A673 (cell line): ENCODE results near the gene OLFM1. TPM values are rescaled to one million over a fixed set of nuclear protein-coding genes. Genes with fewer than 3 reads are reported as not detected.
"Not testable (repeated sequence)": the region's sequence is repeated elsewhere in the genome, so short reads cannot be mapped to it uniquely, and the experiment has no call there.

ENCODE experiments used
- BruUV-seq: library from RNA; stranded (reverse); fragments of 400-500 nt; replicated peaks from 2 replicates; lab custom pipeline; 2021; lab: Mats Ljungman, UMichigan
- CTCF ChIA-PET: fragments of 300-600 bp; sonication (Branson Sonifier 250); formaldehyde crosslinking; loops from one replicate; lab custom pipeline; 2022; ENCODE audit warnings: antibody characterized with exemption; lab: Charles Lee
- POLR2A ChIA-PET: fragments of 300-600 bp; sonication (Branson Sonifier 250); formaldehyde crosslinking; loops from one replicate; lab custom pipeline; 2022; ENCODE audit warnings: antibody characterized with exemption; ENCODE audit not compliant: low non-redundant PET; lab: Charles Lee
- DNase-seq: peaks from one replicate; pipeline ENCODE4 v3.0.0-alpha.2; 2015; ENCODE audit warnings: low spot score
- H3K27ac ChIP-seq: fragments of 200-600 bp; sonication (generic); 2 replicates; pipeline ENCODE4 v1.5.1; 2016; ENCODE audit warnings: mixed run types, low read depth, mild to moderate bottlenecking, mixed read lengths, antibody characterized with exemption, low read length; ENCODE audit not compliant: poor library complexity, severe bottlenecking
- H3K27me3 ChIP-seq: fragments of 200-600 bp; sonication (generic); replicated peaks from 2 replicates; pipeline ENCODE4 v1.6.1; 2017; ENCODE audit warnings: mixed run types, low read depth, mild to moderate bottlenecking, mixed read lengths, antibody characterized with exemption, low read length; ENCODE audit not compliant: insufficient read depth, poor library complexity
- H3K36me3 ChIP-seq: fragments of 200-600 bp; sonication (generic); 2 replicates; pipeline ENCODE4 v1.6.1; 2016; ENCODE audit warnings: mixed run types, mild to moderate bottlenecking, mixed read lengths, antibody characterized with exemption, low read length; ENCODE audit not compliant: insufficient read depth, poor library complexity, severe bottlenecking
- H3K4me1 ChIP-seq: fragments of 200-600 bp; sonication (generic); 2 replicates; pipeline ENCODE4 v1.6.1; 2017; ENCODE audit warnings: mixed run types, mild to moderate bottlenecking, mixed read lengths, antibody characterized with exemption, low read length; ENCODE audit not compliant: insufficient read depth, poor library complexity, severe bottlenecking
- H3K4me3 ChIP-seq: fragments of 200-600 bp; sonication (generic); 2 replicates; pipeline ENCODE4 v1.5.1; 2016; ENCODE audit warnings: low read depth, mixed run types, mild to moderate bottlenecking, mixed read lengths, low read length; ENCODE audit not compliant: poor library complexity, severe bottlenecking
- H3K9me3 ChIP-seq: fragments of 200-600 bp; sonication (generic); 2 replicates; pipeline ENCODE4 v1.6.1; 2016; ENCODE audit warnings: mixed run types, low read depth, mild to moderate bottlenecking, mixed read lengths, antibody characterized with exemption, low read length; ENCODE audit not compliant: poor library complexity, severe bottlenecking
- CTCF ChIP-seq: fragments of 300-800, 200-600 bp; sonication (generic); conservative IDR thresholded peaks from 2 replicates; pipeline ENCODE4 v1.5.1; 2017; ENCODE audit warnings: low read depth, mild to moderate bottlenecking, antibody characterized with exemption, low read length, moderate library complexity, mixed read lengths
- EZH2 ChIP-seq: fragments of 200-600 bp; sonication (generic); IDR thresholded peaks from 2 replicates; pipeline ENCODE4 v1.6.1; 2017; ENCODE audit warnings: borderline replicate concordance, low read depth, mild to moderate bottlenecking, mixed read lengths, antibody characterized with exemption, low read length; ENCODE audit not compliant: poor library complexity, severe bottlenecking
- intact Hi-C: fragments of 100-400 bp; cut with micrococcal nuclease; formaldehyde crosslinking; loops from one replicate; pipeline ENCODE4 v1.10.0; 2022; ENCODE audit not compliant: unreplicated experiment
- total RNA-seq: library from RNA; stranded (reverse); gene quantifications from 2 replicates; pipeline ENCODE4 v1.2.3, GENCODE V29; 2021

OLFM1 gene
- total RNA-seq, 1 experiment from 2014 or later = 308 TPM

- Histone ChIP-seq H3K4me1 (peaks cover 46% of the 10 kb centered on the region), H3K36me3 (peaks cover 11% of the 10 kb centered on the region), H3K9me3 (no peaks in the 10 kb centered on the region), H3K4me3 (no peak overlapping the region), H3K27ac (peak overlapping the region; percentile 94), H3K27me3 (no peaks in the 10 kb centered on the region)
- peak; percentile 63 for DNase-seq
- BruUV-seq = no TSS peak
- ChIA-PET CTCF (no interaction called here), POLR2A (no interaction called here)
- no peak for TF ChIP-seq CTCF
- no peak for TF ChIP-seq EZH2
- intact Hi-C loops = loop anchor here (5.0 kb wide), 1 partner anchor 71 kb away; the partner anchor contains the start of gene OLFM1
Observed at GRCh38 chr9:135158564-135158937, 71.1 kb downstream of the OLFM1 start.

DNA sequence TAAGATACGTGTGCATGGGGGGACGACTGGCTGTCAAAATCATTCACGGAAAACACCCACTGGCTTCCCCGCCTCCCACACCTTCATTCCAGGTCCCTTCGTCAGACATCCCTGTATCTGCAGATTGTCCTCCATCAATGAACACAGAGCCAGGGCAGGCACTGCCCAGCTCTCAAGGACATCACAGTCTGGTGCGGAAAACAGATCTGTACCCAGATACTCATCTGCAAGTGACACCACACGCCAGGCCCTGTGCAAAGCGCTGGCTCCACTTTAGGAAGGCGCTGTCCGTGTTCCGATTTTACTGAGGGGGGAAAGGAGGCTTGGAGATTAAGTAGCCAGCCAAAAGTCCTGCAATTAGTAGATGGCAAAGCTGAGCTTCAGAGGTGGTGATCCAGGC, 72.3 kb downstream of the OLFM1 start:
- BruUV-seq = no TSS peak
- POLR2A ChIA-PET = no interaction called here
- no peaks in the 10 kb centered on the region for H3K27me3 ChIP-seq
- peaks cover under 1% of the 10 kb centered on the region for H3K36me3 ChIP-seq
- no peaks in the 10 kb centered on the region for H3K9me3 ChIP-seq
- intact Hi-C loops = loop anchor here (5.0 kb wide), 1 partner anchor 72 kb away; the partner anchor contains the start of gene OLFM1
- peaks cover 44% of the 10 kb centered on the region for H3K4me1 ChIP-seq
- CTCF ChIA-PET = no interaction called here
- TF ChIP-seq CTCF (no peak), EZH2 (no peak)
- no peak overlapping the region for H3K4me3 ChIP-seq
- DNase-seq = no peak
- peak overlapping the region; percentile 94 for H3K27ac ChIP-seq

DNA sequence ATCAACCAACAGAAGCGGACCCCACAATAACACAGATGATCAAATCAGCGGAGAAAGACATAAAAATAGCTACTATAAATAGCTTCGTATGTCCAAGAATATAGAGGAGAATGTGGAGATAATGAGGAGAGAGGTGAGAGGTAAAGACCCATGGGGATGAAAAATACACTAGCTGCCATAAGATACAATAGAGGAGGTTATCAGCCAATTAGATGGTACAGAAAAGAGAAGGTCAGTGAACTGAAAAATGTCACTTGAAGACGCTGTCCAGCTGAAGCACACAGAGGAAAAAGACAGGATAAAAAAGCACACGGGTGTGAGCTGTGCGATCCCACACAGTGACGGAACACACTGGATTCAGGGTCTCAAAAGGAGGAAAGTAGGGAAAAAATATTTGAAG, 73.4 kb downstream of the OLFM1 start:
- POLR2A ChIA-PET = no interaction called here
- intact Hi-C loops = no loop called here
- CTCF ChIA-PET = no interaction called here

DNA sequence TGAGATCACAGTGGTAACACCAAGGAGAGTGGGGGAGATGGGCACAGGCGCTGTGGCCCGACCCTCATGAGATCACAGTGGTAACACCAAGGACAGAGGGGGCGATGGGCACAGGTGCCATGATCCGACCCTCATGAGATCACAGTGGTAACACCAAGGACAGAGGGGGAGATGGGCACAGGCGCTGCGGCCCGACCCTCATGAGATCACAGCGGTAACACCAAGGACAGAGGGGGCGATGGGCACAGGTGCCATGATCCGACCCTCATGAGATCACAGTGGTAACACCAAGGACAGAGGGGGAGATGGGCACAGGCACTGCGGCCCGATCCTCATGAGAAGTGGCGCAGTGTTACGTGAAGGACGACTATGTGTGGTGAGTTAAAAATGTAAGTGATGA, 75.1 kb downstream of the OLFM1 start:
- H3K27ac ChIP-seq, CTCF ChIA-PET, POLR2A ChIA-PET, H3K27me3 ChIP-seq, H3K4me3 ChIP-seq, intact Hi-C loops, H3K36me3 ChIP-seq, BruUV-seq, H3K9me3 ChIP-seq, DNase-seq: not testable (repeated sequence)
- peaks cover 30% of the 10 kb centered on the region for H3K4me1 ChIP-seq

More for the DNA sequence above, 73.4 kb downstream of the OLFM1 start:
- Histone ChIP-seq H3K27me3 (no peaks in the 10 kb centered on the region), H3K4me3 (no peak overlapping the region), H3K27ac (no peak overlapping the region), H3K9me3 (no peaks in the 10 kb centered on the region), H3K36me3 (no peaks in the 10 kb centered on the region), H3K4me1 (peaks cover 38% of the 10 kb centered on the region)
- BruUV-seq = no TSS peak
- TF ChIP-seq CTCF (no peak), EZH2 (no peak)
- no peak for DNase-seq
